Amniotic stem cell (primary cell): ENCODE measurements around the gene MIS18A.

Experiments
- DNase-seq: peaks from one replicate; lab custom pipeline; 2025; lab: John Stamatoyannopoulos, UW

The MIS18A gene

DNA sequence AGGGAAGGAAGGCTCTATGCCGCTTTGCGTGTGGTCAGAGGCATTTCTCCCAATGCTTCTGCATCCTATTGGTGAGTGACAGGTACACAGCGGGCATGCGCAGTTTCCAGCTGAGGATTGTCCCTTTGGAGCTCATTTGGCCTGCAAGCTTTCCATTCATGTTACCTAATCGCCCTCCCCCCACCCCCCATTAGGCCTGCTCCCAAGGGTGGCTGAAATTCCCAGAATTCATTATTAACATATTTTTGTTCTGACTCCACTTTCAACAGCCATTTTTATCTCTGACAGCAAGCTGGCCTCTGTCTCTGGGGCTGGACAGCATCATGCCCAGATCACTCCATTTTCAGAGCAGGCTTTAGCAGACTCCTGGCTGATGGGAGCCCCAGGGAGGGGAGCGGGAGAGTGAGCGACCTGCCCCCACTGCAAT lies 25.6 kb downstream of the MIS18A start:
- DNase-seq = no peak

DNA sequence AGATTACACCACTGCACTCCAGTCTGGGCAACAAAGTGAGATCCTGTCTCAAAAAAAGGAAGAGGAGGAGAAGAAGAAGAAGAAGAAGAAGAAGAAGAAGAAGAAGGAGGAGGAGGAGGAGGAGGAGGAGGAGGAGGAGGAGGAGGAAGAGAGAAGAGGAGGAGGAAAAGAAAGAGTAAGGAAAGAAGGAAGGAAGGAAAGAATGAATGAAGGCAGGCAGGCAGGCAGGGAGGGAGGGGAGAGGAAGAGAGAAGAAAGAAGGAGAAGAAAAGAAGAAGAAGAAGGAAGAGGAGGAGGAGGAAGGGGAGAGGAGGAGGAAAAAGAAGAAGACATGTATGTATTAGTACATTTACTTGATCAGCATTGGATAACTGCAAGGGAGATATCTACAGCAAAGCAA lies 26.7 kb downstream of the MIS18A start:
- no peak for DNase-seq

DNA sequence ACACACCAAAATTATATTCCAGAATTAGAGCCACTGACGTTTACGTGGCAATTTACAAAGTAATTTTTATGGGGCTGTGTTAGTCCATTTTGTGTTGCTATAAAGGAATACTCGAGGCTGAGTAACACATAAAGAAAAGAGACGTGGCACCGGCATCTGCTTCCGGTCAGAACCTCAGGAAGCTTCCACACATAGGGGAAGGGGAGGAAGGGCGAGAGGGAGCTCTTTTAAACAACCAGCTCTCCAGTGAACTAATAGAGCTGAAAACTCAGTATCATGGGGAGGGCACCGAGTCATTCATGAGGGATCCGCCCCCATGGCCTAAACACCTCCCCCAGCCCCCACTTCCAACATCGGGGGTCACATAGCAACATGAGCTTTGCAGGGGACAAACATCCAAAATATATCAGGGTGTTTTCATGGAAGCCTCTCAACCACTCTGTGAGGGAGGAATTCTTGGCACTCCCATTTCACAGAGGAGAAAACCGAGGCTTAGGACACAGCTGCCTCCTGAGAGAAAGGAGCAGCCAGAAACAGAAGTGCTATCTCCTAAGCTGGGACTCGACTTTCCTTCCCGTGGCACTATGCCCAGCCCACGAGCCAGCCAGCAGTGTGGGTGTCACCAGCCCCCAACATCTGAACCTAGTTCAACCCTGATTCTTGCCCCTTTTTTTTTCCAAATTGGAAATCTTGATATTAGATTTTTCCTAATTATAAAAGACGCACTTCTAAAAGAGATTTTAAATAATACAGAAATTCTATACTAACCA lies 29.2 kb downstream of the MIS18A start:
- no peak for DNase-seq

DNA sequence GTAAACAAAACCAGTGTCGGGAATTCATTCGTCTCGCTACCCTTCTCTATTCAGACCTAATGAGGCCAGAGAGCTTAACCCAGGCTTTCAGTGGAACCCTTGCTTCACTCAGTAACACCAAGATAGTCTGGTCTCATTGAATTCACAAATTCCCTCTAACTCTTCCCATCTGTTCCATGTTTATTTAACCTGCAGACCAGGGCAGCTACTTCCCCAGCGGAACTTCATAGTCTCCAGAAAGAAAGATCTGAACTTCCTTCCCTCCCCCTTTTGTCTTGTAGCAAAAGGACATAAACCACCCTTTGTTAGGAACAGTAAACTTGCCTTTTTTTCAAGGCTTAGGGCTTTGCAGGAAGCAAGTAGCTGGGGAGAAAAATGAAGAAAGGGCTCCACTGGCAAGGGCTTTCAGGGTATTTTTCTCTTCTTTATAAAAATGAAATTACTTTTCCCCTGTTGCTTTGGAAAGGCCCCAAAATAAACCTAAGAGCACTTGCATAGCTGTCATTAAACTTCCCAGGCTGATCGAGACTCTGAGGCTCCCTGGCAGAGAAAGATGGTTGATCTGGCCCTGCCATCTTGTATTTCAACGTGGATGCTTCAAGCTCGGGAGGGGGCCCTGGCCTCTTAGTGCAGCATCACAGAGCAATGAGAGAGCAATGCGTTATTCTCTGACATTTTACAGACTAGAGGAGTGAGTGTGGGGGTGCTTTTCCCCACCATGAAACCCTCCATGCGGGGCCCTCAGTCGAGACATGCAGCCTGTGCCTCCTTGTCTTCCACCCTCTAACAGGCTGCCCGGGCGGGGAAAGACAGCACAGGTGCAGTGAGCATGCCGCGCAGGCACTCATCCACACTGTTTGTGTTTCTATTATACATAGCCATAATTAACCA lies 30.0 kb downstream of the MIS18A start:
- DNase-seq = no peak

DNA sequence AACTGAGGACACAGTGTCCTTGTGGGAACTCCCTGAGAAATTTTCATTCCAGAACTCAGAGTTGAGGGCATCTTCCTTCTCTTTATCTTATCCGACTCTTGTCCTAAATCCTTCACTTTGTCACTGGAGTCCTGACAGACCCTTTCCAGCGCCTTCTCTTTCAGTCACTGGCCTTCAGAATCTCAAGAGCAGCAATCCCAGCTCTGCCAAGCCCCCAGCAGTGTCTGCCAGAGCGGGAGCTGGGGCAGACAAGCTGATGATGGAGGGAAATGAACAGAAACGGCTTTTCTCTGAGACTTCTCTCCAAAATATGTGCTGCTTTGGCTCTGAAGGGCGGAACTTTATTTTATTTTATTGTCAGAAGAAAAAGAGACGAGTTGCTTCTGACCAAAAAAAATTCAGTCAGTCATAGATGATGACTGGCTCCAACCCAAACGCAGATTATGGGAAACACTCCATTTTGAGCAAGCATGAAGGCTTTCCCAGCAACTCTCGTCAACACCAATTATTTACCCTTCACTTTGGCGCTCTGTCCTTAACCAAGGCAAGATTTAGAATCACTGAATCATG lies 32.2 kb downstream of the MIS18A start:
- DNase-seq = no peak

DNA sequence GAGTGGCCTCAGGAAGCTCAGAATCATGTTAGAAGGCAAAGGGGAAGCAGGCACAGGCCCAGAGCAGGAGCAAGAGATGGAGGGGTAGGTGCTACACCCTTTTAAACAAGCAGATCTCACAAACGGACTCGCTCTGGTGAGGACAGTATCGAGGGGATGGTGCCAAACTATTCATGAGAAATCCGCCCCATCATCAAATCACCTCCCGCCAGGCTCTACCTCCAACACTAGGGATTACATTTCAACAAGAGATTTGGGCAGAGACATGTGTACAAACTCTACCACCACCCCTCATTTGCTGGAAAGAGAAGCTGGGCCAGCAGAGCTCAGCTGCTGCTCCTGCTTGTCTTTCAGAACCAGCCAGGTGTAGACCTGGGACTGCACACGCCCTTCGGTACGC lies 32.9 kb downstream of the MIS18A start:
- DNase-seq = no peak

DNA sequence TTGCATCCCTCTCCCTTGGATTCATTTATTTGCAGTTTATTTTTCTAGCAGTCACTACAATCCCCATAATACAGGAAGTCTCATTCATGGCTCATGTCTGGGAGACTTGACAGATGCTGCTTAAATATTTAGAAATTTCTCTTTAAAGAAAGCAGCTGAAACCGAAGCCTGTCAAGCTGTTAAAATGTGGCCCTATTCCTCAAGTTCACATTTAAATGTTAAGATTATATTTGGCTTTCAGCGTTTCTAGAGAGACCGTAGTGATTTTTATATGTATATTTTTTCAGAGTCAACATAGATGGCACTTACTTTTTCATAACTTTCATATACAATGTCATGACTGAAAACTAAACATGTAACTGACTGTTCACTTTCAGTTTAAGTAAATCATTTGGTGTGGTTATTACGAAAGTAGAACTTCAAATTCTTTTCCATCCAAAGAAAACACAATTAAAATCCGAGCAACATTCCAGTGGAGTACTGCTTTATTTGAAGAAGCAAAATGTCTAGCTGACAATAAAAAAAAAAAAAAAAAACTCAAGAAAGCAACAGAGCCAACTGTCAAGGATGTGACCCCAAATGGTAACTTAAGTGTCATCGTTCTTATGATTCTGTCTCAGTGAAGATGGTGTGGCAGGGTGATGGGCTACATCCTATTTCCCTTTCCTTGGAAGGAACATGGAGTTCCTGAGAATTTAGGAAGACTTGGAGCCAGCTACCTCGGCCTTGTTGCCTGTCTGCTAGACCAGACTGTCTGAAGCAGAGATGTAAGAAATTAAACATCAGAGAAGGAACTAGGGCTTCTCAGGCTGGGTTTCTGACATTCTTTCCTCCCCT lies 37.8 kb downstream of the MIS18A start:
- DNase-seq = no peak

DNA sequence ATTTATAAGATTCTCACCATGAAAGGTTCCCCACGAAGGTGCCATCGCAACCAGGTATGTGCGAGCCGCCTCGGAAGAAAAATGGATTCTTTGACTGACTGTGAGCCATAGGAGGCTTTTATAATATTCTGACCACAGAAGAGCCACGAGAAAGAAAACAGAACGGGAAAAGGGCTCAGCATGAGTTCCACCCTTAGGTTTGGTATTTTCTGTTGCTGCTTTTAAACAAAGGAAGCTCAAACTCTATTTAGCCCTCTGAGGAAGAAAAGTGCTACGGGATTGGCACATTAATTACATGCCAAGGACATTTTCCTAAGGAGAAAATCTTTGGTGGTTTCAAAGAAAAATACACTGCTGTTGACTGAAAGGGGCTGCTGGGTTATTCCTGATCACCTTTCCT lies 39.3 kb downstream of the MIS18A start:
- no peak for DNase-seq

DNA sequence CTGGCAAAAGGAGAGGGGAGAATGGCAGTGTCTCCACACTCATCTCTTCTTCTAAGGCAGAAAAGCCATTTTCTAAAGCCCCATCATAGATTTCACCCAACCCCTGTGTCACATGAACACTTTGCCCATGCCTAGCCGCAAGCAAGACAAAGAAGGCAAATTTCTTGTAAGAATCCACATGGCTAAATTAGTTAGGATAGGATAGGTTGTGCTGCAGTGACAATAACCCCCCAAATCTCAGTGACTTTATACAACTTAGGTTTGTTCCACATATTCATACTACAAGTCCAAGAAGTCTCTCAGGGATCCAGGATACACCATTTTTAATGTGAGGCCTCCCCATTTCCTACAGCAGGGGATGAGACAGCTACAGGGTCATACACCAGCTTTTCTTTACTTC lies 40.8 kb downstream of the MIS18A start:
- no peak for DNase-seq

DNA sequence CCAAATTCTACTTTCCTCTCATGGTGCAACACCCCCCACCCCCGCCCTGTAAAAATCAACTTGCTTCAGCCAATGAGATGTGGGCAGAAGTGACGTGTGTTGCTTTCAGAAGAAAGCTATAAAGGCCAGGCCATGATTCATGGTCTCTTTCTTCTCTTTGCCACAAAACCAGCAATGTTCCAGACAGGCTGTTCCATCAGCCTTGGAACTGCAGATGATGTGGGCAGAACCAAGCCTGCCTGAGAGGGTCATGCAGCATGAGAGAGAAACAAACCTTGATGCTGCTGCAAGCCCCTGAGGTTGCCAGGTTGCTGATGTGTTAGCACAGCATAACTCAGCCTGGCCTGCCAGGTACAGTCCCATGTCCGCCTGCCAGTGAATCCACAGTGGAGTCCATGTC lies 41.8 kb downstream of the MIS18A start:
- DNase-seq = no peak

DNA sequence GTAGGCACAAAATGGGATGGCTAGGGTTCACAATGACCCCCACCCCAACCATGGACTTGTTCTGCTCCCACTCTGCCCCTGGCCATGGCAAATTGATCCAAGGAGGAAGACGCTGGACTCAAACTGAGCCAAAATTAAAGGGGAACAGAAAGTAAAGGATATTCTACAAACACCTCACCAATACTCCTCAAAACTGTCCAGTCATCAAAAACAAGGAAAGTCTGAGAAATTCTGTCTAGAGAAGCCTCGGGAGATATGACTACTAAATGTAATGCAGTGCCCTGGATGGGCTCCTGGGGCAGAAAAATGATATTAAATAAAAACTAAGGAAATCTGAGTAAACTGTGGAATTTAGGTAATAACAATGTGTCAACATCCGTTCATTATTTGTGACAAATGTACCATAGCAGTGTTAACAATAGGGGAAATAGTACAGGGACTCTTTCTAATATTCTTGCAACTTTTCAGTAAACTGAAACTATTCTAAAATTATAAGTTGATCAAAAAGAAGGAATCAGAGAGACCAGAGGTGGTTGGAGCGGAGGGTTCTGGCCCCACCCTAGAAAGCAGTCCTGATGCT lies 45.0 kb downstream of the MIS18A start:
- DNase-seq = no peak

DNA sequence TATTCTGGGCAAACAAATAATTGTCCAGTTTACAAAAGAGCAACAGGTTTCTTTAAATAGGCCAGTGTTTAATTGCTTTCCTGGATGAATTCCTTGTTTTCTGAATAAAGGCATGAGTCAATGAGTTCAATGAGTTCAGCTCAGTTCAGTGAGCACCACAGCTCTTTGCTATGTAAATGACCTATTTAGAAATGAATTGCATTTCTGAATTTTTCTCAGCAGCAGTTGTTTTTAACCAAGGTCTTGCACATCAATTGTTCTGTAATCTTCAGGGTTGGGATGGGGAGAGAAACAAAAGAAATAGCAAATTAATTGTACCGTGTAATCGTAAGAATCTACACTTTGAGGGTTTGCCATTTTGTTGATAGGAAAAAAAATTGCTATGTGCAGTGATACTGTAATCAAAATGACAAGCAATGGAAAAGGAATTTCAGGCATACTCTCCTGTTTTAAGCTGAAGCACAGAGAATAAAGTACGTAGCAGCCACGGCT lies 45.7 kb downstream of the MIS18A start:
- no peak for DNase-seq

DNA sequence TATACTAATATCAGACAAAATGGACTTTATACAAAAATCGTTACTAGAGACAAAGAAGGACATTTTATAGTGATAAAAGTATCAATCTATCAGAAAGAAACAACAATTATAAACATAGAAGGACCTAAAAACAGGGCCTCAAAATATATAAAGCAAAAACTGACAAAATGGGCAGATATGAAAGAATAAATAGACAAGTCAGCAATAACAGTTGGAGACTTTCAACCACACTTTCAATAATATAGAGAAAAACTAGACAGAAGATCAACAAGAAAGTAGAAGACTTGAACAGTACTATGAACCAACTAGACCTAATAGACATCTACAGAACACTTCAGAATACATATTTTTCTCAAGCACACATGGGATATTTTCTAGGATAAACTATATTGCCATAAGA lies 52.4 kb downstream of the MIS18A start:
- no peak for DNase-seq
